GM12878 (cell line): Measurements from ENCODE around the gene ROBO1. TPM values are rescaled to one million over a fixed set of nuclear protein-coding genes. Genes with fewer than 3 reads are reported as not detected.

Source experiments
- ATAC-seq: fragments of 200-7000 bp; cut with Tn5 transposase; 3 replicates; pipeline ENCODE4 v1.9.1; 2020; ENCODE audit warnings: mild to moderate bottlenecking, moderate library complexity
- BruUV-seq: library from RNA; stranded (reverse); fragments of 400-500 nt; replicated peaks from 2 replicates; lab custom pipeline; 2021; lab: Mats Ljungman, UMichigan
- CTCF ChIA-PET: fragments of 300-600 bp; sonication (Branson Sonifier 250); formaldehyde crosslinking; extraction: SDS; loops from one replicate; lab custom pipeline; 2021; ENCODE audit warnings: inconsistent platforms; lab: Yijun Ruan, JAX
- POLR2A ChIA-PET: fragments of 350-600 bp; formaldehyde crosslinking; extraction: SDS; loops from one replicate; lab custom pipeline; 2021; ENCODE audit warnings: inconsistent platforms; lab: Charles Lee
- RAD21 ChIA-PET: fragments of 300-600 bp; sonication (Branson Sonifier 250); formaldehyde crosslinking; loops from one replicate; lab custom pipeline; 2023; ENCODE audit warnings: antibody characterized with exemption; ENCODE audit not compliant: unreplicated experiment; lab: Charles Lee
- SMC1A ChIA-PET: fragments of 300-600 bp; sonication (Branson Sonifier 250); formaldehyde crosslinking; loops from one replicate; lab custom pipeline; 2023; ENCODE audit not compliant: unreplicated experiment, uncharacterized antibody; lab: Charles Lee
- DNase-seq: peaks from one replicate; pipeline ENCODE4 v3.0.0-alpha.2; 2011; ENCODE audit warnings: low read depth, low spot score
- FAIRE-seq: peaks from 3 replicates; lab custom pipeline; 2011; peaks lifted over from hg19 to GRCh38; lab: Jason Lieb, UNC
- H2AFZ ChIP-seq: 2 replicates; pipeline ENCODE4 v1.6.0; 2011; ENCODE audit warnings: low read depth, low read length, control low read depth; ENCODE audit not compliant: control insufficient read depth
- H3K27ac ChIP-seq: 2 replicates; pipeline ENCODE4 v1.5.1; 2011; ENCODE audit warnings: control low read depth; ENCODE audit not compliant: control insufficient read depth, insufficient read depth
- H3K27me3 ChIP-seq, 2 experiments: replicated peaks in 1 of 2; 2 replicates each; pipeline versions ENCODE4 v1.6.0 to v1.6.1; 2011; ENCODE audit warnings: low read length in 1 of 2; ENCODE audit not compliant: control insufficient read depth in 2 of 2, insufficient read depth in 2 of 2
- H3K36me3 ChIP-seq, 2 experiments: 2 replicates each; pipeline ENCODE4 v1.5.1; 2011; ENCODE audit warnings: low read length in 1 of 2; ENCODE audit not compliant: control insufficient read depth in 2 of 2, insufficient read depth in 2 of 2
- H3K4me1 ChIP-seq: 2 replicates; pipeline ENCODE4 v1.6.1; 2011; ENCODE audit warnings: mild to moderate bottlenecking, low read length, moderate library complexity, mixed read lengths; ENCODE audit not compliant: control insufficient read depth, insufficient read depth
- H3K4me2 ChIP-seq: 2 replicates; pipeline ENCODE4 v1.6.0; 2011; ENCODE audit warnings: control low read depth; ENCODE audit not compliant: control insufficient read depth, insufficient read depth
- H3K4me3 ChIP-seq: fragments of 200-600 bp; sonication (generic); 2 replicates; pipeline ENCODE4 v1.5.1; 2016
- H3K79me2 ChIP-seq: 2 replicates; pipeline ENCODE4 v1.6.0; 2011; ENCODE audit warnings: low read length; ENCODE audit not compliant: control insufficient read depth, insufficient read depth
- H3K9ac ChIP-seq: 2 replicates; pipeline ENCODE4 v1.8.0; 2011; ENCODE audit warnings: low read length, control low read depth, mixed read lengths; ENCODE audit not compliant: control insufficient read depth, insufficient read depth
- H3K9me3 ChIP-seq: replicated peaks from 3 replicates; pipeline ENCODE4 v1.5.1; 2011; ENCODE audit warnings: mild to moderate bottlenecking, low read length; ENCODE audit not compliant: control insufficient read depth, insufficient read depth
- H4K20me1 ChIP-seq: 2 replicates; pipeline ENCODE4 v1.6.0; 2011; ENCODE audit not compliant: control insufficient read depth, insufficient read depth
- BACH1 ChIP-seq: fragments of 450-650 bp; IDR thresholded peaks from 2 replicates; pipeline ENCODE4 v1.6.1; 2017; ENCODE audit warnings: mild to moderate bottlenecking, borderline replicate concordance
- CEBPB ChIP-seq, 2 experiments: fragments of 150-350 bp in 1 of 2; IDR thresholded peaks; 2 replicates each; pipeline ENCODE4 v1.6.1; 2012 to 2014; ENCODE audit warnings: low read depth in 2 of 2, low read length in 2 of 2, borderline replicate concordance in 1 of 2, inconsistent platforms in 1 of 2
- CHD2 ChIP-seq: IDR thresholded peaks from 2 replicates; pipeline ENCODE4 v1.6.1; 2011; ENCODE audit warnings: low read depth, low read length, improper control_type of control experiment, borderline replicate concordance
- CREM ChIP-seq: IDR thresholded peaks from 2 replicates; pipeline ENCODE4 v1.6.1; 2014; ENCODE audit warnings: antibody characterized with exemption, low read depth
- CTCF ChIP-seq, 3 experiments: IDR thresholded peaks in 2 of 3; conservative IDR thresholded peaks in 1 of 3; 2 replicates each; pipeline ENCODE4 v1.5.1; 2011; ENCODE audit warnings: low read depth in 3 of 3, low read length in 3 of 3, mild to moderate bottlenecking in 3 of 3, control low read depth in 2 of 3, moderate library complexity in 2 of 3, inconsistent platforms in 1 of 3, mixed read lengths in 1 of 3; ENCODE audit not compliant: control insufficient read depth in 2 of 3, insufficient read depth in 1 of 3; ENCODE audit errors: extremely low read depth in 1 of 3
- GATAD2B ChIP-seq: fragments of 450-650 bp; conservative IDR thresholded peaks from 2 replicates; pipeline ENCODE4 v1.6.1; 2017; ENCODE audit warnings: low read depth, mild to moderate bottlenecking, moderate library complexity
- MAX ChIP-seq: IDR thresholded peaks from 2 replicates; pipeline ENCODE4 v1.6.1; 2012; ENCODE audit warnings: low read depth, low read length, improper control_type of control experiment
- MTA3 ChIP-seq: IDR thresholded peaks from 2 replicates; pipeline ENCODE4 v1.6.1; 2012; ENCODE audit warnings: low read length, inconsistent platforms, borderline replicate concordance
- MYB ChIP-seq: fragments of 150-350 bp; IDR thresholded peaks from 2 replicates; pipeline ENCODE4 v1.6.1; 2014; ENCODE audit warnings: mild to moderate bottlenecking, low read depth, low read length, borderline replicate concordance
- NFYA ChIP-seq: IDR thresholded peaks from 2 replicates; pipeline ENCODE4 v1.6.1; 2011; ENCODE audit warnings: low read depth, mild to moderate bottlenecking, low read length, improper control_type of control experiment, borderline replicate concordance
- NR2F1 ChIP-seq: fragments of 450-650 bp; conservative IDR thresholded peaks from 2 replicates; pipeline ENCODE4 v1.6.1; 2017; ENCODE audit warnings: mild to moderate bottlenecking
- POU2F2 ChIP-seq: IDR thresholded peaks from 3 replicates; pipeline ENCODE4 v1.6.1; 2011; ENCODE audit warnings: low read depth, mild to moderate bottlenecking, low read length, borderline replicate concordance
- RAD51 ChIP-seq: fragments of 450-650 bp; IDR thresholded peaks from 2 replicates; pipeline ENCODE4 v1.6.1; 2016; ENCODE audit warnings: moderate library complexity, mild to moderate bottlenecking, inconsistent platforms
- SMAD1 ChIP-seq: fragments of 450-650 bp; IDR thresholded peaks from 2 replicates; pipeline ENCODE4 v1.6.1; 2018; ENCODE audit warnings: mild to moderate bottlenecking, low read depth; ENCODE audit not compliant: partially characterized antibody
- SMARCA5 ChIP-seq: fragments of 450-650 bp; IDR thresholded peaks from 2 replicates; pipeline ENCODE4 v1.6.1; 2017; ENCODE audit warnings: mild to moderate bottlenecking
- STAT3 ChIP-seq: IDR thresholded peaks from 2 replicates; pipeline ENCODE4 v1.6.1; 2011; ENCODE audit warnings: low read depth, low read length, improper control_type of control experiment
- SUZ12 ChIP-seq: fragments of 200-600 bp; sonication (generic); IDR thresholded peaks from one replicate; pipeline ENCODE4 v1.6.1; 2018; ENCODE audit warnings: antibody characterized with exemption, mild to moderate bottlenecking; ENCODE audit not compliant: unreplicated experiment
- ZNF622 ChIP-seq: fragments of 450-650 bp; IDR thresholded peaks from 2 replicates; pipeline ENCODE4 v1.6.1; 2017; ENCODE audit warnings: mild to moderate bottlenecking, inconsistent platforms
- WGBS: methylation state at CpG from one replicate; pipeline ENCODE4 v1.1.6; 2016; ENCODE audit warnings: low lambda C conversion rate; ENCODE audit not compliant: insufficient replicate concordance, insufficient coverage; ENCODE audit errors: missing lambda C conversion rate; 5-methylcytosine and 5-hydroxymethylcytosine counted together
- in situ Hi-C: fragments of 300-500 bp; cut with MboI; formaldehyde crosslinking; loops from 9 replicates; pipeline ENCODE4 v1.14.3; 2018; ENCODE audit warnings: mixed read lengths
- intact Hi-C: fragments of 100-400 bp; cut with micrococcal nuclease; formaldehyde crosslinking; loops from one replicate; pipeline ENCODE4 v1.14.2; 2022; ENCODE audit not compliant: unreplicated experiment
- polyA plus RNA-seq, 11 experiments: library from polyadenylated mRNA; depleted of rRNA in 4 of 11; unstranded in 6 of 11; stranded (reverse) in 5 of 11; fragments of >200 nt; fragmentation: Nextera tagmentation in 4 of 11; fragmentation: Illumina TruSeq in 1 of 11; extraction: Ambion mirVana in 4 of 11; extraction: Trizol in 1 of 11; gene quantifications; 1 replicate in 1 of 11; 2 replicates in 10 of 11; pipeline versions ENCODE4 v1.2.1 to v1.2.3, GENCODE V29; 2011 to 2016; ENCODE audit warnings: inconsistent platforms in 2 of 11, missing spikeins in 2 of 11, low read depth in 1 of 11
- total RNA-seq, 4 experiments: library from RNA; depleted of rRNA in 3 of 4; stranded (reverse); fragments of >200 nt in 3 of 4; fragmentation: Illumina TruSeq in 1 of 4; extraction: Trizol in 1 of 4; gene quantifications; 2 replicates each; pipeline versions ENCODE4 v1.2.1 to v1.2.3, GENCODE V29; 2013 to 2021

The ROBO1 gene
- total and polyA plus RNA-seq, 10 of the 15 experiments (the other 5 are each of a cell fraction or from before 2014, with no cell fraction given) = 0.29 to 46.5 (median 1.2) TPM

- Histone ChIP-seq H2AFZ (no peak overlapping the region), H3K27me3 (no peaks in the 10 kb centered on the region), H3K9ac (no peak overlapping the region), H4K20me1 (no peaks in the 10 kb centered on the region), H3K9me3 (no peaks in the 10 kb centered on the region), H3K79me2 (no peaks in the 10 kb centered on the region), H3K36me3 (no peaks in the 10 kb centered on the region), H3K4me3 (no peak overlapping the region), H3K4me1 (no peaks in the 10 kb centered on the region), H3K27ac (no peak overlapping the region), H3K4me2 (no peak overlapping the region)
- peak; percentile 49; the same call in 1 of the 2 replicates for TF ChIP-seq NR2F1
- TF ChIP-seq CHD2 = no peak
- no TSS peak for BruUV-seq
- DNase-seq = no peak
- ATAC-seq = no peak
- CTCF ChIA-PET = interaction anchor here (0.6 to 1.1 kb wide), 3 partner anchors 12 to 162 kb away, joined by 3 to 4 read pairs (median 3); no protein-coding TSS in a partner anchor
- SMC1A ChIA-PET = interaction anchor here (0.7 to 1.0 kb wide), 2 partner anchors 12 to 428 kb away, joined by 3 read pairs; no protein-coding TSS in a partner anchor
- POLR2A ChIA-PET = no interaction called here
- intact Hi-C loops (no loop called here), in situ Hi-C loops (no loop called here)
- FAIRE-seq = peak; percentile 13
- RAD21 ChIA-PET = no interaction called here
- 50% methylated on average over 1 of the region's 1 CpG for WGBS
These were observed 567.8 kb downstream of the ROBO1 start for GRCh38 chr3:79199966-79200365.

- RAD21 ChIA-PET = no interaction called here
- no peaks in the 10 kb centered on the region for H4K20me1 ChIP-seq
- intact Hi-C loops (no loop called here), in situ Hi-C loops (no loop called here)
- BruUV-seq = no TSS peak
- no peaks in the 10 kb centered on the region for H3K79me2 ChIP-seq
- DNase-seq (no peak), ATAC-seq (no peak), FAIRE-seq (no peak)
- no peak overlapping the region for H3K9ac ChIP-seq
- no peaks in the 10 kb centered on the region for H3K27me3 ChIP-seq
- no peaks in the 10 kb centered on the region for H3K9me3 ChIP-seq
- 10% methylated on average over 5 of the region's 5 CpGs for WGBS
- no peak overlapping the region for H3K4me2 ChIP-seq
- CTCF ChIA-PET = no interaction called here
- H3K27ac ChIP-seq = no peak overlapping the region
- H3K4me1 ChIP-seq = no peaks in the 10 kb centered on the region
- POLR2A ChIA-PET = no interaction called here
- H2AFZ ChIP-seq = no peak overlapping the region
- no peak overlapping the region for H3K4me3 ChIP-seq
- SMC1A ChIA-PET = interaction anchor here (1.0 kb wide), 1 partner anchor 12 kb away, joined by 3 read pairs; no protein-coding TSS in a partner anchor
- no peaks in the 10 kb centered on the region for H3K36me3 ChIP-seq
- TF ChIP-seq ZNF622 (no peak), CREM (no peak), MAX (no peak), NFYA (no peak), MYB (no peak), CTCF (IDR thresholded peaks at IDR 0.05 in 2 of 3, conservative IDR thresholded peaks at IDR 0.05 in 1 of 3; ENCODE audit: control insufficient read depth in 2 of 3, extremely low read depth in 1 of 3, insufficient read depth in 1 of 3, low read depth in 3 of 3, low read length in 3 of 3) (no peak), SMARCA5 (no peak), SUZ12 (no peak), POU2F2 (no peak), RAD51 (no peak), SMAD1 (no peak), GATAD2B (no peak), BACH1 (no peak), MTA3 (no peak), CEBPB (IDR thresholded peaks at IDR 0.05; ENCODE audit: borderline replicate concordance in 1 of 2, low read depth in 2 of 2, low read length in 2 of 2) (no peak), STAT3 (no peak)
These were observed 580.4 kb downstream of the ROBO1 start for GRCh38 chr3:79187426-79187825.
